Neural cell (in vitro differentiated cells): ENCODE results near the gene SSBP3.

Source experiments
- POLR2AphosphoS5 ChIP-seq: IDR thresholded peaks from 2 replicates; pipeline ENCODE4 v1.6.1; 2012
- SMC3 ChIP-seq: fragments of 450-650 bp; conservative IDR thresholded peaks from 2 replicates; pipeline ENCODE4 v1.6.1; 2014; ENCODE audit warnings: antibody characterized with exemption, mild to moderate bottlenecking, moderate library complexity; ENCODE audit not compliant: poor library complexity
- TAF1 ChIP-seq: IDR thresholded peaks from 2 replicates; pipeline ENCODE4 v1.6.1; 2012; ENCODE audit warnings: low read depth
- TF ChIP-seq, protein P1 (sequence below): fragments of 450-650 bp; IDR thresholded peaks from 2 replicates; pipeline ENCODE4 v1.5.1; 2014; ENCODE audit warnings: antibody characterized with exemption, mild to moderate bottlenecking, moderate library complexity; ENCODE audit not compliant: poor library complexity, severe bottlenecking
- TF ChIP-seq, protein P2 (sequence below): IDR thresholded peaks from 2 replicates; pipeline ENCODE4 v1.6.1; 2012; ENCODE audit warnings: borderline replicate concordance

GRCh38 chr1:54417123-54417522 is 10.9 kb upstream of the SSBP3 start:
- TF ChIP-seq, protein P1, sequence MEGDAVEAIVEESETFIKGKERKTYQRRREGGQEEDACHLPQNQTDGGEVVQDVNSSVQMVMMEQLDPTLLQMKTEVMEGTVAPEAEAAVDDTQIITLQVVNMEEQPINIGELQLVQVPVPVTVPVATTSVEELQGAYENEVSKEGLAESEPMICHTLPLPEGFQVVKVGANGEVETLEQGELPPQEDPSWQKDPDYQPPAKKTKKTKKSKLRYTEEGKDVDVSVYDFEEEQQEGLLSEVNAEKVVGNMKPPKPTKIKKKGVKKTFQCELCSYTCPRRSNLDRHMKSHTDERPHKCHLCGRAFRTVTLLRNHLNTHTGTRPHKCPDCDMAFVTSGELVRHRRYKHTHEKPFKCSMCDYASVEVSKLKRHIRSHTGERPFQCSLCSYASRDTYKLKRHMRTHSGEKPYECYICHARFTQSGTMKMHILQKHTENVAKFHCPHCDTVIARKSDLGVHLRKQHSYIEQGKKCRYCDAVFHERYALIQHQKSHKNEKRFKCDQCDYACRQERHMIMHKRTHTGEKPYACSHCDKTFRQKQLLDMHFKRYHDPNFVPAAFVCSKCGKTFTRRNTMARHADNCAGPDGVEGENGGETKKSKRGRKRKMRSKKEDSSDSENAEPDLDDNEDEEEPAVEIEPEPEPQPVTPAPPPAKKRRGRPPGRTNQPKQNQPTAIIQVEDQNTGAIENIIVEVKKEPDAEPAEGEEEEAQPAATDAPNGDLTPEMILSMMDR: no peak
- TF ChIP-seq SMC3: no peak
- TF ChIP-seq POLR2AphosphoS5: no peak
- TF ChIP-seq, protein P2, sequence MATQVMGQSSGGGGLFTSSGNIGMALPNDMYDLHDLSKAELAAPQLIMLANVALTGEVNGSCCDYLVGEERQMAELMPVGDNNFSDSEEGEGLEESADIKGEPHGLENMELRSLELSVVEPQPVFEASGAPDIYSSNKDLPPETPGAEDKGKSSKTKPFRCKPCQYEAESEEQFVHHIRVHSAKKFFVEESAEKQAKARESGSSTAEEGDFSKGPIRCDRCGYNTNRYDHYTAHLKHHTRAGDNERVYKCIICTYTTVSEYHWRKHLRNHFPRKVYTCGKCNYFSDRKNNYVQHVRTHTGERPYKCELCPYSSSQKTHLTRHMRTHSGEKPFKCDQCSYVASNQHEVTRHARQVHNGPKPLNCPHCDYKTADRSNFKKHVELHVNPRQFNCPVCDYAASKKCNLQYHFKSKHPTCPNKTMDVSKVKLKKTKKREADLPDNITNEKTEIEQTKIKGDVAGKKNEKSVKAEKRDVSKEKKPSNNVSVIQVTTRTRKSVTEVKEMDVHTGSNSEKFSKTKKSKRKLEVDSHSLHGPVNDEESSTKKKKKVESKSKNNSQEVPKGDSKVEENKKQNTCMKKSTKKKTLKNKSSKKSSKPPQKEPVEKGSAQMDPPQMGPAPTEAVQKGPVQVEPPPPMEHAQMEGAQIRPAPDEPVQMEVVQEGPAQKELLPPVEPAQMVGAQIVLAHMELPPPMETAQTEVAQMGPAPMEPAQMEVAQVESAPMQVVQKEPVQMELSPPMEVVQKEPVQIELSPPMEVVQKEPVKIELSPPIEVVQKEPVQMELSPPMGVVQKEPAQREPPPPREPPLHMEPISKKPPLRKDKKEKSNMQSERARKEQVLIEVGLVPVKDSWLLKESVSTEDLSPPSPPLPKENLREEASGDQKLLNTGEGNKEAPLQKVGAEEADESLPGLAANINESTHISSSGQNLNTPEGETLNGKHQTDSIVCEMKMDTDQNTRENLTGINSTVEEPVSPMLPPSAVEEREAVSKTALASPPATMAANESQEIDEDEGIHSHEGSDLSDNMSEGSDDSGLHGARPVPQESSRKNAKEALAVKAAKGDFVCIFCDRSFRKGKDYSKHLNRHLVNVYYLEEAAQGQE: no peak
- no peak for TF ChIP-seq TAF1
